ENCODE results near the gene SAPCD2.

Gene SAPCD2

GRCh38 chr9:137016436-137016835, 53.9 kb downstream of the SAPCD2 start:
- no peak for DNase-seq

DNA sequence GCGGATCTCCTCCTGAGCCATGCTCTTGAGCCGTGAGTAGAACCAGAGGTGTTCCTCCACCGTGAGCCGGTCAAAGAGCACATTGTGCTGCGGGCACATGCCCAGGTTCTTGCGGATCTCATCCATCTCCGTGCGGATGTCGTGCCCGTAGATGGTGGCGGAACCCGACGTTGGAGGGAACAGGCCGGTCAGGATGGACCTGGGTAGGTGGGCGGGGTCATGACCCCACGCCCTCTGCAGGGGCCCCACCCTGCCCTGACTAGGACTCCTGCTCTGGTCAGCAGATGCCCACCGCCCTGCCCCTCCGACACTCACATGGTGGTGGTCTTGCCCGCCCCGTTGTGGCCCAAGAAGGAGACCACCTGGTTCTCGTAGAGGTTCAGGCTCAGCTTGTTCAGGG, 54.4 kb downstream of the SAPCD2 start:
- no peak for DNase-seq

GRCh38 chr9:137015540-137015930, 54.8 kb downstream of the SAPCD2 start:
- DNase-seq = no peak

GRCh38 chr9:137014776-137015539, 55.4 kb downstream of the SAPCD2 start:
- no peak for DNase-seq

- no peak for DNase-seq
These were observed 56.2 kb downstream of the SAPCD2 start for GRCh38 chr9:137014166-137014565.

GRCh38 chr9:137013571-137013940, 56.8 kb downstream of the SAPCD2 start:
- no peak for DNase-seq

- no peak for DNase-seq
These were observed 57.4 kb downstream of the SAPCD2 start for GRCh38 chr9:137012694-137013570.

All from HCEC 1CT (cell line).